Measurements from ENCODE around the gene ASIP.
"Not testable (repeated sequence)": the region's sequence is repeated elsewhere in the genome, so short reads cannot be mapped to it uniquely, and the experiment has no call there.

ASIP gene

GRCh38 chr20:34243377-34243776 lies 2.2 kb downstream of the ASIP start:
- no peak for DNase-seq

- no peak for DNase-seq
These were observed 5.0 kb downstream of the ASIP start for GRCh38 chr20:34246126-34246626.

- no peak for DNase-seq
These were observed 8.1 kb downstream of the ASIP start for GRCh38 chr20:34249291-34249690.

- DNase-seq: no peak
These were observed 8.8 kb downstream of the ASIP start for GRCh38 chr20:34250005-34250404.

GRCh38 chr20:34251619-34252018 lies 10.4 kb downstream of the ASIP start:
- no peak for DNase-seq

- DNase-seq: not testable (repeated sequence)
These were observed 11.3 kb downstream of the ASIP start for GRCh38 chr20:34252431-34253086.

GRCh38 chr20:34254979-34255378 lies 13.8 kb downstream of the ASIP start:
- no peak for DNase-seq

- no peak for DNase-seq
These were observed 15.5 kb downstream of the ASIP start for GRCh38 chr20:34256629-34257124.

- DNase-seq: no peak
These were observed 19.2 kb downstream of the ASIP start for GRCh38 chr20:34260208-34260942.

- no peak for DNase-seq
These were observed 21.5 kb downstream of the ASIP start for GRCh38 chr20:34262488-34263288.

GRCh38 chr20:34263468-34263867 lies 22.2 kb downstream of the ASIP start:
- DNase-seq: not testable (repeated sequence)

- no peak for DNase-seq
These were observed 22.9 kb downstream of the ASIP start for GRCh38 chr20:34264141-34264540.

- DNase-seq: no peak
These were observed 26.9 kb downstream of the ASIP start for GRCh38 chr20:34268145-34268544.

- no peak for DNase-seq
These were observed 27.8 kb downstream of the ASIP start for GRCh38 chr20:34268851-34269636.

- no peak for DNase-seq
These were observed 28.9 kb downstream of the ASIP start for GRCh38 chr20:34269996-34270627.

- peak; percentile 54 for DNase-seq
These were observed 30.7 kb downstream of the ASIP start for GRCh38 chr20:34271956-34272355.

GRCh38 chr20:34274694-34275093 lies 33.5 kb downstream of the ASIP start:
- DNase-seq: no peak

GRCh38 chr20:34281177-34281576 lies 40.0 kb downstream of the ASIP start:
- DNase-seq: no peak

GRCh38 chr20:34282041-34282440 lies 40.8 kb downstream of the ASIP start:
- DNase-seq: no peak

GRCh38 chr20:34283844-34284243 lies 42.6 kb downstream of the ASIP start:
- no peak for DNase-seq

- no peak for DNase-seq
These were observed 44.2 kb downstream of the ASIP start for GRCh38 chr20:34285450-34285849.

- DNase-seq: not testable (repeated sequence)
These were observed 46.3 kb downstream of the ASIP start for GRCh38 chr20:34287500-34287899.

Data from T1000 (cell line).